OCI-LY3 (cell line): Measurements from ENCODE around the gene CNTLN.
"Not testable (repeated sequence)": the region's sequence is repeated elsewhere in the genome, so short reads cannot be mapped to it uniquely, and the experiment has no call there.

Experiments
- H2AFZ ChIP-seq: fragments of 200-600, 300-600 bp; shearing (Covaris generic); 2 replicates; pipeline ENCODE4 v1.6.0; 2014; ENCODE audit warnings: antibody characterized with exemption, low read depth, low read length
- H3K27ac ChIP-seq: fragments of 200-600, 300-600 bp; sonication (generic); 2 replicates; pipeline ENCODE4 v1.5.1; 2014; ENCODE audit warnings: mild to moderate bottlenecking, low read length, moderate library complexity, mixed read lengths
- H3K27me3 ChIP-seq: fragments of 200-600, 300-600 bp; sonication (generic); 2 replicates; pipeline ENCODE4 v1.6.1; 2014; ENCODE audit warnings: low read depth, low read length, mixed read lengths
- H3K36me3 ChIP-seq: fragments of 200-600, 300-600 bp; sonication (generic); replicated peaks from 2 replicates; pipeline ENCODE3; 2014; ENCODE audit warnings: low read depth, low read length, mixed read lengths
- H3K4me1 ChIP-seq: fragments of 300-600, 200-600 bp; sonication (generic); 2 replicates; pipeline ENCODE4 v1.6.1; 2014; ENCODE audit warnings: low read length, mixed read lengths
- H3K4me2 ChIP-seq: fragments of 200-600, 300-600 bp; sonication (generic); 2 replicates; pipeline ENCODE4 v1.6.1; 2014; ENCODE audit warnings: low read length, mixed read lengths
- H3K4me3 ChIP-seq: fragments of 300-600, 200-600 bp; sonication (generic); 2 replicates; pipeline ENCODE4 v1.5.1; 2014; ENCODE audit warnings: antibody characterized with exemption, mild to moderate bottlenecking, low read length, moderate library complexity
- H3K79me2 ChIP-seq: fragments of 300-600, 200-600 bp; shearing (Covaris generic); 2 replicates; pipeline ENCODE4 v1.6.1; 2014; ENCODE audit warnings: mild to moderate bottlenecking, low read length, mixed read lengths
- H3K9ac ChIP-seq: fragments of 300-600, 200-600 bp; shearing (Covaris generic); 2 replicates; pipeline ENCODE4 v1.6.0; 2014; ENCODE audit warnings: mild to moderate bottlenecking, low read length, moderate library complexity
- H3K9me3 ChIP-seq: fragments of 200-600, 300-600 bp; shearing (Covaris generic); 2 replicates; pipeline ENCODE4 v1.6.1; 2014; ENCODE audit warnings: low read length, mixed read lengths; ENCODE audit not compliant: insufficient read depth
- H4K20me1 ChIP-seq: fragments of 200-600, 300-600 bp; sonication (generic); 2 replicates; pipeline ENCODE4 v1.6.1; 2016; ENCODE audit warnings: low read length, mixed read lengths; ENCODE audit not compliant: insufficient read depth
- CTCF ChIP-seq: fragments of 200-600, 300-600 bp; sonication (generic); IDR thresholded peaks from 2 replicates; pipeline ENCODE4 v1.5.1; 2014; ENCODE audit warnings: antibody characterized with exemption, low read length, low read depth
- EZH2phosphoT487 ChIP-seq: fragments of 200-600 bp; shearing (Covaris generic); IDR thresholded peaks from 2 replicates; pipeline ENCODE4 v1.6.1; 2018; ENCODE audit warnings: antibody characterized with exemption, mixed run types, low read depth

CNTLN gene

GRCh38 chr9:17269799-17270198 is 135.0 kb downstream of the CNTLN start:
- H3K4me2 ChIP-seq, result no peak overlapping the region
- H2AFZ ChIP-seq, result no peak overlapping the region
- TF ChIP-seq CTCF (no peak), EZH2phosphoT487 (no peak)
- H4K20me1 ChIP-seq, result no peaks in the 10 kb centered on the region
- H3K36me3 ChIP-seq, result no peaks in the 10 kb centered on the region
- H3K27me3 ChIP-seq, result no peaks in the 10 kb centered on the region
- no peak overlapping the region for H3K9ac ChIP-seq
- H3K79me2 ChIP-seq, result no peaks in the 10 kb centered on the region
- no peak overlapping the region for H3K27ac ChIP-seq
- H3K4me1 ChIP-seq, result no peaks in the 10 kb centered on the region
- no peak overlapping the region for H3K4me3 ChIP-seq
- H3K9me3 ChIP-seq, result no peaks in the 10 kb centered on the region

DNA sequence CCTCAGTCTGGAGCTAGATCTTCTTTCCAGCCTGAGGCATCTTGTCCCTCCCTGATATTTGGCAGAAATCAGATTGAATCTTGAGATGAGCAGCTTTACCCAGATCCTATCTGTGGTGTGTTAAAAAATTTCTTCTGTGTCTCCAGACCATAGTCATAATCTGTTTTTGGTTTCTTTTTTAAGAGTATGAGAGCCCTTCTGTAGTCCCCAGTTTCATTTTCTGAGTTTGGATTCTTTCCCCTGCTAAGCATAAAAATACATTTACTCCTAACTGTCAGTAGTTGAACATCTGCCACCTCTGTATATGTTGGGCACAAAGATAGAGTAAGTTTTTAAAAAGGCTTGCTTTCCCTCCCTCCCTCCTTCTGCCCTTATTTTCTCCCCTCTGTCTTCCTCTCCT is 137.7 kb downstream of the CNTLN start:
- H3K4me3 ChIP-seq, result no peak overlapping the region
- H4K20me1 ChIP-seq, result no peaks in the 10 kb centered on the region
- H3K9me3 ChIP-seq, result no peaks in the 10 kb centered on the region
- no peaks in the 10 kb centered on the region for H3K79me2 ChIP-seq
- no peaks in the 10 kb centered on the region for H3K4me1 ChIP-seq
- no peaks in the 10 kb centered on the region for H3K36me3 ChIP-seq
- TF ChIP-seq EZH2phosphoT487 (no peak), CTCF (no peak)
- no peak overlapping the region for H3K27ac ChIP-seq
- H2AFZ ChIP-seq, result no peak overlapping the region
- H3K27me3 ChIP-seq, result no peaks in the 10 kb centered on the region
- H3K9ac ChIP-seq, result no peak overlapping the region
- H3K4me2 ChIP-seq, result no peak overlapping the region

- Histone ChIP-seq H3K79me2 (no peaks in the 10 kb centered on the region), H3K9me3 (no peaks in the 10 kb centered on the region), H4K20me1 (no peaks in the 10 kb centered on the region), H3K4me3 (no peak overlapping the region), H2AFZ (no peak overlapping the region), H3K9ac (no peak overlapping the region), H3K4me1 (no peaks in the 10 kb centered on the region), H3K27me3 (no peaks in the 10 kb centered on the region), H3K4me2 (no peak overlapping the region), H3K36me3 (no peaks in the 10 kb centered on the region), H3K27ac (no peak overlapping the region)
- no peak for TF ChIP-seq CTCF
- TF ChIP-seq EZH2phosphoT487, result no peak
Observed at GRCh38 chr9:17280350-17281012, 145.6 kb downstream of the CNTLN start.

DNA sequence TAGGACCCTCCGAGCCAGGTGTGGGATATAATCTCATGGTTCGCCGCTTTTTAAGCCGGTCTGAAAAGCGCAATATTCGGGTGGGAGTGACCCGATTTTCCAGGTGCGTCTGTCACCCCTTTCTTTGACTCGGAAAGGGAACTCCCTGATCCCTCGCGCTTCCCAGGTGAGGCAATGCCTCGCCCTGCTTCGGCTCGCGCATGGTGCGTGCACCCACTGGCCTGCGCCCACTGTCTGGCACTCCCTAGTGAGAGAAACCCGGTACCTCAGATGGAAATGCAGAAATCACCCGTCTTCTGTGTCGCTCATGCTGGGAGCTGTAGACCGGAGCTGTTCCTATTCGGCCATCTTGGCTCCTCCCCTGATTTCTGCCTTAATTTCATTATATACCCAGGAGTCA is 155.8 kb downstream of the CNTLN start:
- not testable (repeated sequence) for H2AFZ ChIP-seq, H3K4me1 ChIP-seq, H3K4me3 ChIP-seq, H4K20me1 ChIP-seq, H3K27me3 ChIP-seq, H3K4me2 ChIP-seq, H3K9ac ChIP-seq, H3K79me2 ChIP-seq, H3K36me3 ChIP-seq, H3K9me3 ChIP-seq, H3K27ac ChIP-seq
